GM19452 (cell line): Measurements from ENCODE around the gene RSRC2.
"Not testable (repeated sequence)": the region's sequence is repeated elsewhere in the genome, so short reads cannot be mapped to it uniquely, and the experiment has no call there.

Source experiments
- ATAC-seq: cut with Tn5 transposase; IDR thresholded peaks from one replicate; pipeline ENCODE4 v1.9.1; 2021; ENCODE audit not compliant: unreplicated experiment

RSRC2 gene

GRCh38 chr12:122487807-122488206 is 38.9 kb downstream of the RSRC2 start:
- ATAC-seq = not testable (repeated sequence)

DNA sequence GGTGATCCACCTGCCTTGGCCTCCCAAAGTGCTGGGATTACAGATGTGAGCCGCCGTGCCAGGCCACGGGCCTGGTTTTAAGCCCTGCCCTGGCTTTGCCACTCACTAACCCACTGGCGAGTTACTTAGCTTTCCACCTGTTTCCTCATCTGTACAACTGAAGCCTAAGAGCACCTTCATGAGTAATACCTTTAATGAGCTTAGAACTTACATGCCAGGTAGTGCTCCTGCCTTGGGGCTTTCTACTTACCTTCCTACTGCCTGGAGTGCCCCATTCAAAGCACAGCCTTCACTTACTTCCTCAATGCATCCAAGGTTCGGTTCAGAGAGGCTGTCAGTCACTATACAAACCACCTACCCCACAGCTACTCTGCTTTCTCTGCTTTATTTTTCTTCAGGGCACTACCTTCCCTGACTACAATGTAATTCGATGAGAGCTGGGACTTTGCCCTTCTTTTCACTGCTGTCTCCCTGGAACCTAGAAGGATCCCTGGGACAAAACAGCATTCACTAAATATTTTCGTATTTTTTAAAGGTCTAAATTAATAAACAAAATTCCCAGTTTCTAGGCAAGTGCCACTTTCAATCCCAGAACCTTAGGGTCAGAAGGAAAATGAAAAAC is 39.8 kb downstream of the RSRC2 start:
- ATAC-seq = no peak

- ATAC-seq = not testable (repeated sequence)
Measured at GRCh38 chr12:122486360-122486759, 40.4 kb downstream of the RSRC2 start.

GRCh38 chr12:122484385-122484784 is 42.4 kb downstream of the RSRC2 start:
- ATAC-seq = not testable (repeated sequence)

GRCh38 chr12:122483969-122484368 is 42.8 kb downstream of the RSRC2 start:
- no peak for ATAC-seq

- no peak for ATAC-seq
Measured at GRCh38 chr12:122481861-122482260, 44.9 kb downstream of the RSRC2 start.

GRCh38 chr12:122480753-122481152 is 46.0 kb downstream of the RSRC2 start:
- ATAC-seq = no peak

DNA sequence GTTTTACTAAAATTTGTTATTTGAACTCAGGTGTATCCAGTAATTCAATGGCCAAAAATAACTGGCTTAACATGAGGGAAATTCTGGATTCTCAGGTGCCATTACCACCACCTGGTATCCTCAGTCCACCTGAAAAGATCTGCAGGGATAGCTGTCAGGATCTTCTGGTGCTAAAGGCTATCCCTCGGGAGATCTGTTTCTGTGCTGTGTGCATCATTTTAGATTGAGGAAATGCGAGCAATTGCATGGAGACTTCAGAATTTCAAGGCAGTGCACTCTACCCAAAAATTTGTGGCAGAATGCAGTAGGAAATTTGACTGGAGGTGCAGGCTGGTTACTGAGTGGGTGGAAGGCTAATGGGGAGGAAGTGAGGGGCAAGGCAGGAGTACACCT is 52.4 kb downstream of the RSRC2 start:
- ATAC-seq = no peak

DNA sequence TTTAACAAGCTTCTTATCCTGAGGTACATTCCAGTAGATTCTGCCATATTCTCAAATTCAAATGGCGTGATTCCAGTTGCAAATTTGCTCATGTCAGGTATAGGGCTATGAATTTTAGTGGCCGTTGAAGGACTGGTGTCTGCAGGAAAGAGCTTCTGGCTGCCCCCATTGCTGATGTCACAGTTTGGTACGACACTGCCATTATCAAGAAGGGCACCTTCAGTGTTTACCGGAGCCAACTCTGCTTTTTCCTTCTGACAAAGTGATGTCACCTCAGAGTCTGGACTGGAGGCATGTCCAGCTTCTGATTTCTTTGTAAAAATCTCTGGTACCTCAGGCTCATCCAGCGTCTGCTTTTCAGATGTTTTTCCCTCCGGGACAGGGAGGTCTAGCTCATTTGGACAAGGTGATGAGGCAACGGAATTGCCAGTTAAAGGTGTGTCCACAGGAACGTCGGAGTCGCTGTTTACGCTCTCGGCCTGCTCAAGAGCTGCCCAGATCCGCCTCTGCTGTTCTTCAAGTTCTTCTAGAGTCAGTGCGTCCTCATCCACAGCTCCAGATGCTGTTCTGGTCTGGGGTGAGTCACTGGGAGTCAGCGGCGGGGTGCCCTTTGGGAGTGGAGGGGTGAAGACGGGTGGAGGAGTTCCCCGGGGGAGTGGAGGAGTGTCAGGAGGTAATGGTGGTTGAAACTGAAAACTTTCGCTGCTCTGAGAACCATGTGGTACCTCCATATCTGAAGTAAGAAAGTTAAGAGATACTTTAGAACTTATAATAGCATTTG is 53.0 kb downstream of the RSRC2 start:
- no peak for ATAC-seq

GRCh38 chr12:122471324-122472226 is 55.2 kb downstream of the RSRC2 start:
- no peak for ATAC-seq

DNA sequence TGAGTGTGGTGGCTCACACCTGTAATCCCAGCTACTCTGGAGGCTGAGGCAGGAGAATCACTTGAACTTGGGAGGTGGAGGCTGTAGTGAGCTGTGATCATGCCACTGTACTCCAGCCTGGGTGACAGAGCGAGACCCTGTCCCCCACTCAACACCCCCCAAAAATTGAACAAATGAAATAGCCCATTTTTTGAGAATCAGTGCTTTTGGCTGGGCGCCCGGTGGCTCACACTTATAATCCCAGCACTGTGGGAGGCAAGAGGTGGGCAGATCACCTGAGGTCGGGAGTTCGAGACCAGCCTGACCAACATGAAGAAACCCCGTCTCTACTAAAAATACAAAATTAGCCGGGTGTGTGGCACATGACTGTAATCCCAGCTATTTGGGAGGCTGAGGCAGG is 56.2 kb downstream of the RSRC2 start:
- ATAC-seq = not testable (repeated sequence)

- not testable (repeated sequence) for ATAC-seq
Measured at GRCh38 chr12:122469856-122470255, 56.9 kb downstream of the RSRC2 start.

DNA sequence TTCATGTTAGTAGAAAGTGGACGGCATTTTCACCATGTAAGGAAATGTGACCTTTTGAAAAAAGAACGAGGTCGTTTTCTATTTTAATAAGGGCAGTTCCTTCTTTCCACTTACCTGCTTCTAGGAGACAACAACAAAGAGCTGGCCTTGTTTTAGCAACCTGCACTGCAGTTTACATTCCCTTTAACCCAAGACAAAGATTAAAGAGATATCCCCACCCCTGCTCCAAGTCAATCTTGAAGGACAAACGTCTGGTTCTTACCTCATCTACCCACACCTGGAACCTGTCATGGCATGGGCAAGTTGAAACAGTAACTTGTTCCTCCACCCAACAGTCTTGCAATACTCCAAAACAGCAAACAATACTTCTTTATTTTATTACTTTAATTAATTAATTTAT is 58.8 kb downstream of the RSRC2 start:
- no peak for ATAC-seq

DNA sequence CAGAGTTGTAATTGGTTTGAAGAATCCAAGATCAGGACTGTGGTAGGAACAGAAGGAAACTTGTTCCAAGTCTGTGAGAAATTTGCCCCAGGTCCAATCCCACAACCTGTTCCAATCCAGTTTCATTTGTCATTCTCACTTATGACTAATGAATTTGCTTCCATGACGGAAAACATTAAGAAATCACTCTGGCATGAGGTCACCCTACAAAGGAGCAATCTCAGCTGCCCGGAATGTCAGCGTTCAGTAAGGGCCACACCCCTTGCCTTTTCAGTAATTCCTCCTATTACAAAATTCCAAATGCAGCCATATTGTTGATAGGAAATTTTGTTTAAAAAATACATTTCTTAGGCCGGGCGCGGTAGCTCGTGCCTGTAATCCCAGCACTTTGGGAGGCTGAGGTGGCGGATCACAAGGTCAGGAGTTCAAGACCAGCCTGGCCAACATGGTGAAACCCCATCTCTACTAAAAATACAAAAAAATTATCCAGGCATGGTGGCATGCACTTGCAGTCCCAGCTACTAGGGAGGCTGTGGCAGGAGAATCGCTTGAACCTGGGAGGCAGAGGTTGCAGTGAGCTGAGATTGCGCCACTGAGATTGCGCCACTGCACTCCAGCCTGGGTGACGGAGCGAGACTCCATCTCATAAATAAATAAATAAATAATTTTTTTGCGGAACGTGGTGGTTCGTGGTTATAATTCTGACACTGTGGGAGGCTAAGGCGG is 62.3 kb downstream of the RSRC2 start:
- ATAC-seq = not testable (repeated sequence)

DNA sequence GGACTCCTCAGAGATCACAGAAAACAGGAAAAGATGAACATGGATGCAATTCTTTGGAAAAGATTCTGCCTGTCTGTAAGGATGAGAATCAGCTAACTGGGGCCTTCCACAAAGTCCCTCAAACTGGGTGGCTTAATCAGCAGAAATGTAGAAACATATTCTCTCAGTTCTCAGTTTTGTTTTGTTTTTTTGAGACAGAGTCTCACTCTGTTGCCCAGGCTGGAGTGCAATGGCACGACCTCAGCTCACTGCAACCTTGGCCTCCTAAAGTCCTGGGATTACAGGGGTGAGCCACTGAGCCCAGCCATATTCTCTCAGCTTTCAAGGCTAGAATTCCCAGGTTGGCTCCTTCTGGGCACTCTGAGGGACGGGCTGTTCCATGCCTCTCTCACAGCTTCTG is 66.1 kb downstream of the RSRC2 start:
- no peak for ATAC-seq

GRCh38 chr12:122460061-122460460 is 66.7 kb downstream of the RSRC2 start:
- ATAC-seq = no peak

DNA sequence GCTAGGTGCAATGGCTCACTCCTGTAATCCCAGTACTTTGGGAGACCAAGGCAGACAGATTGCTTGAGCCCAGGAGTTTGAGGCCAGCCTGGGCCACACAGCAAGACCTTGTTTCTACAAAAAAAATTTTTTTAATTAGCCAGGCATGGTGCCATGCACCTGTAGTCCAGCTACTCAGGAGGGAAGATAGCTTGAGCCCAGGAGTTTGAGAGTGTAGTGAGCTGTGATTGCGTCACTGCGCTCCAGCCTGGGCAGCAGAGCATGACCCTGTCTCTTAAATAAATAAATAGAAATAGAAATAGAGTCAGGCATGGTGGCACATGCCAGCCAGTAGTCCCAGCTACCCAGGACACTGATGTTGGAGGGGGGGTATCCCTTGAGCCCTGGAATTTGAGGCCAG is 67.5 kb downstream of the RSRC2 start:
- no peak for ATAC-seq

DNA sequence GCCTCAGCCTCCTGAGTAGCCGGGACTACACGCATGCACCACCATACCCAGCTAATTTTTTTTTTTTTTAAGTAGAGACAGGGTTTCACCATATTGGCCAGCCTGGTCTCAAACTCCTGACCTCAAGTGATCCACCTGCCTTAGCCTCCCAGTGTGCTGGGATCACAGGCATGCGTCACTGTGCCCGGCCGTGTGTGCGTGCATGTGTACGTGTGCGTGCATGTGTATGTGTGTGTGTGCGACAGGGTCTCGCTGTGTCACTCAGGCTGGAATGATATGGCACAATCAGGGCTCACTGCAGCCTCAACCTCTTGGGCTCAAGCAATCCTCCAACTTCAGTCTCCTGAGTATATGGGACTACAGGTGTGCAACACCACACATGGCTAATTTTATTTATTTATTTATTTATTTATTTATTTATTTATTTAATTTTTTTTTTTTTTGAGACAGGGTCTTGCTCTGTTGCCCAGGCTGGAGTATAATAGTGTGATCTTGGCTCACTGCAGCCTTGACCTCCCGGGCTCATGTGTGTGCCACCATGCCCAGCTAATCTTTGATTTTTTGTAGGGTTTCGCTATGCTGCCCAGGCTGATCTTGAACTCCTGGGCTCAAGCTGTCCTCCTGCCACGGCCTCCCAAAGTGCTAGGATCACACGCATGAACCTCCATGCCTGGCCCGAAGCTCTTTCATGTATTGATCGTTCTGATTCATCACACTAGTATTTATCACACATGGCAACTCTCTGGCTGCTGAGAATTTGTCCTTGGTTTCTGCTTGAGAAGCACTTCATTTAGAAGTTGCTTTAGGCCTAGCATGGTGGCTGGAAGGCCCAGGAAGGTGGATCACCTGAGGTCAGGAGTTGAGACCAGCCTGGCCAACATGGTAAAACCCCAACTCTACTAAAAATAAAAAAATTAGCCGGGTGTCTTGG is 68.4 kb downstream of the RSRC2 start:
- no peak for ATAC-seq

GRCh38 chr12:122457627-122458026 is 69.1 kb downstream of the RSRC2 start:
- ATAC-seq = no peak

- no peak for ATAC-seq
Measured at GRCh38 chr12:122454739-122455138, 72.0 kb downstream of the RSRC2 start.
